Hematopoietic multipotent progenitor cell treated with erythropoietin and hydrocortisone succinate and interleukin-3 and kit ligand, for 4 days (in vitro differentiated cells): Measurements from ENCODE around the gene DHX16.
"Not testable (repeated sequence)": the region's sequence is repeated elsewhere in the genome, so short reads cannot be mapped to it uniquely, and the experiment has no call there.

ENCODE experiments used
- DNase-seq: peaks from one replicate; pipeline ENCODE4 v3.0.0-alpha.2; 2015

The DHX16 gene

GRCh38 chr6:30678964-30679726 is 6.3 kb upstream of the DHX16 start:
- DNase-seq, result peak; percentile 93

DNA sequence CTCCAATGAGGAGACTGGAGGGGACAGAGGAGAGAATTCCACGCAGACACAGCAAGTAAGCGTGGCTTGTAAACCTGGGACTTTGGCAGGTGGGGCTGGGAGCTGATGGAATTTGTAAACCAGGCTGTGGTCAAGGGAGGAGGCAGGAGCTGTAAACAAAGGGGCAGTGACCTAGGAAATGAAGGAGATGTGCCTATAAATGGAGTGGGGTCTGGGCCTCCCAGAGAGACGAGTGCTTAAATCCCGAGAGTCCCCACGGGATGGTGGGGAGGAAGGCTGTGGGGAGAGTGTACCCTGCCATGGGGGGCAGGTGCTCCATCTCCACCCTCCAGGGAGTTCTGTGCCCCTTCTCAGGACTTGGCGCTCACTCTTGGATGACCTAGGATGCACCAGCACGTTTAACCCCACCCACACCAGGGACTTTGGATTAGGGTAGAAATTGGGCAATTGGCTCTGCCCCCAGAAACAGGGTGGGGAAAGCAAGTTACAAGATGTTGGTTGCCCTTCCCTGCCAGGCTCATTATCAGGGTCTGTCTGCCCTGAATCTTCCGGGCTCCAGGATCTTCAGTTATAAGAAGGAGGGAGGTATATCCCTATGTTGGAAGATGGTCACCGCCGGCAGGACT is 4.0 kb upstream of the DHX16 start:
- no peak for DNase-seq

DNA sequence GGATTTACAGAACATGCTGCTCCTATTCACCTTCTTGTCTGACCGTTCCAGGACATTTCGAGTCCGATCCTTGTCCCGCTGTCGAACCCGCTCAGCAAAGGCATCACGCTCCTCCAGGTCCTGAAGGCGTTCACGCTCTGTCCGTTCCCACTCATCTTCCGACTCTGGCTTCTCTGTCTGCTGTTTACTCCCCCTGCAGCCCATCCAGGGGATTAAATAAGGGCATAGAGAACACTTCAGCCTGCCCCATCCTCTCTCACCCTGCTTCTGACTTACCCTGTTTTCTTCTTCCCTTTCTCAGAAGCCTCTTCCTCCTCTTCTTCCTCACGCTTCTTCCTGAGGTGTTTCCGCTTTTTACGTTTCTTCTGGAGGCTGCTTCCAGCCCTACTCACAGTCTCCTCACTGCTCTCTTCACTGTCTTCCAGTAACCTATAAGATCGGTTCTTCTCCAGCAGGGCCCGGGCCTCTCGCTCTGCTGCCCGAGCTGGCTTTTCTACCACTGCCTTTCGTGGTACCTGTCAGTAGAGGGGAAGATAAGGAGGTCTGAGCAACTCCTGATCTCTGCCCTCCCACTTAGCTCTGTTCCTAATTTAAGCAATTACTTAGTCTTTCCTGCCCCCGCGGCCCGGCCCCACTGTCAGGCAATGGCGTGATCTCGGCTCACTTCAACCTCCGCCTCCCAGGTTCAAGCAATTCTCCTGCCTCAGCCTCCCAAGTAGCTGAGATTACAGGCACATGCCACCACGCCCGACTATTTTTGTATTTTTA is 1.9 kb downstream of the DHX16 start:
- DNase-seq, result peak; percentile 51

DNA sequence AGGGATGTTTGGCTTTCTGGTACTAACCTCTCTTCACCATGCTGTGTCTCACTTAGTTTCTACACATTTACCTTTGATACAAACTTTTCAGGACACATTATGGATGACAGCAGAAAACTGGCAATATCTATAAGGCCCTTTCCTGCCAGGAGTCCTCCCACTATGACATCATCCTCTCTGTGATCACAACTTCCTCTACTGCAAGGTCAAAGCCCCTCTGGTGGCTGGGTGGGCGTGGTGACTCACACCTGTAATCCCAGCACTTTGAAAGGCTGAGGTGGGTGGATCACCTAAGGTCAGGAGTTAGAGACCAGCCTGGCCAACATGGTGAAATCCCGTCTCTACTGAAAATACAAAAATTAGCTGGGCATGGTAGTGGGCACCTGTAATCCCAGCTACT is 6.5 kb downstream of the DHX16 start:
- not testable (repeated sequence) for DNase-seq

DNA sequence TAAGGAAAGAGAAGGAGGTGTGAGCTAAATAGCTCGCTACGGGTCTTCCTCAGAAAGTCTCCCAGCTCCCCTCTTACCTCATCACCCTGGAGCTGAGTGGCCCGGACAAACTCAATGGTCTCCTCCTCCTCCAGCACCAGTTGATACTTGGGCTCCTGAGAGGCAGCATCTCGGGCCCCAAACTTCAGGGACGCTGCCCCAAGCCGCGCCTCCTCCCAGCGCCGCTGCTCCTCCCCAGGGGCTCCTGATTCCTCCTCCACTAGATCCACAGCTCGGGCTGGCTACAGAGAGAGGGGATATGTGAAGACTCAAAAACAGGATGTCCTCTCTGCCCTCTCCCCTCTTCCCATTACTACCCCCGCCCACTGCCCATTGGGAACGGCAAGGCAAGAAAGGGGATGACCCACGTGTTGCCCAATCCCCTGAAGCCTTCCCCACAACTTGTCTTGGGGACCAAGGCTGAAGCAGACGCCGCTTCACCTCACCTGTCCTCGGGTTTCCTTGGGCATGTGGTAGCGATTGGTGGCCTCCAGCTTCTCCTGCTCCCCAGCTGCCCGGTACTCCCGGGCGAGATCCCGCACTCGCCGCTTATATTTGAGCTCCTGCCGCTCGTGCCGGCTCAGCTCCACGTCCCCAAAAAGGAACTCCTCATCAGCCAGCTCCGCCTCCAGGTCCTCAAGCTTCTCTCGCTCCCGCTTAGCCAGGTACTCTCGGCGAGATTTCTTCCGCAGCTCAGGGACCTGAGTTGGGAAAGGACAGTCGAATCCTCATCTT is 7.6 kb downstream of the DHX16 start:
- no peak for DNase-seq

GRCh38 chr6:30657922-30658321 is 14.9 kb downstream of the DHX16 start:
- DNase-seq, result not testable (repeated sequence)

GRCh38 chr6:30657454-30657853 is 15.4 kb downstream of the DHX16 start:
- DNase-seq, result no peak

- DNase-seq, result peak; percentile 42
Measured at GRCh38 chr6:30656513-30656912, 16.3 kb downstream of the DHX16 start.

DNA sequence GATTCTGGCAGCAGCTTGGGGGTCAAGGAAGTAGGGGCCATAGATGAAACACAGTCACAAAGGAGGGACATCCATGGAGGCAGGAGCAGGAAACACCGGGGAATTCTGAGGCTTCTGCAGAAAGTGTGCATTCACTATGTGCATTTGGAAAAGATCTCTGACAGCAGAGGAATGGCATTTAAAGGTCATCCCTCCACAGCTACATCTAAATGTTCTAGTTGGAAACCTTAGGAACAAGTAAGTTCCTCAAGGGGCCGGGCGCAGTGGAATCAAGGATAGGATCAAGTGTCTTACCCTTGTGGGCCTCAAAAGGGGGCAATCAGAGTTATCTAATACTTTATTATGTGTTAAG is 17.1 kb downstream of the DHX16 start:
- no peak for DNase-seq

DNA sequence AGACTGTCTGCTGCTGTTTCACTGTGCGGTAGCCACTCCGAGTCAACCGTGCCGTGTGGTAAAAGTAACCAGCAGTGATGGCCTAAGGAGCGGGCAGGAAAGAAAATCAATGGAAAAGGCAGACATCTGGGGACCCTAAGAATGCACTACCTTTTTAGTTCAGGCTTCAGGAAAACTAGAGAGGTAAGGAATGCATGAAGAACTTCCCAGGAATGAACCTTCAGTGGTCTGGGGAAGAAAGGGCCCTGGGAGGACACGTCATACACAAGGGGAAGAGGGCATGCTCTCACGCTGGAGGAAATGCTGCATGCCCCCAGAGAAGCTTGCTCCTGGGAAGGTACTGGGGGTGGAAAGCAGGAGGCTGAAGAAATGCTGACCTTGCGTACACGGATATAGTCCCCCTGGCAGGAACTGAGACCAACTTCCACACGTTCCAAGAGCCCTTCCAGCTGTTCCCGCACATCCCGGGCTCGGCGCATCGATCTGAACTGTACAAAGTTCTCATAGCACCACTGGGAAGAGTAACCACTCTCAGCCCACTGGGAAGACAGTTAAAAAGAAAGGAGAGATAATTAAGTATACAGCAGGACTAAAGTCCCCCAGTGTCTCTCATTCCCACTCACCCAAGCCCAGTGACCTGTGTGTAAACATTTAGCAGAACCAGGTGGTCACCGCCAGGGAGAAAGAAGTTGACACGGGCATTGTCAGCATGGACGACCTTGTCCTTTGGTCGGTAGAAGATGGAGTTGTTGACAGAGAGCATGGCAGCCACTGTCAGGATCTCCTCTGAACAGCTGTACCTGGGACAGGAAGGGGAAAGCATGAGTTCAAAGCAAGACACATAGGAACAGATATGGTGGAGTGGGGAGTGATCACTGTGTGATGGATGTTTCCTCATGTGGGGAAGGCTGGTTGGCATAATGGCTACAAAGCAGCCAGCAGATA is 17.7 kb downstream of the DHX16 start:
- no peak for DNase-seq

DNA sequence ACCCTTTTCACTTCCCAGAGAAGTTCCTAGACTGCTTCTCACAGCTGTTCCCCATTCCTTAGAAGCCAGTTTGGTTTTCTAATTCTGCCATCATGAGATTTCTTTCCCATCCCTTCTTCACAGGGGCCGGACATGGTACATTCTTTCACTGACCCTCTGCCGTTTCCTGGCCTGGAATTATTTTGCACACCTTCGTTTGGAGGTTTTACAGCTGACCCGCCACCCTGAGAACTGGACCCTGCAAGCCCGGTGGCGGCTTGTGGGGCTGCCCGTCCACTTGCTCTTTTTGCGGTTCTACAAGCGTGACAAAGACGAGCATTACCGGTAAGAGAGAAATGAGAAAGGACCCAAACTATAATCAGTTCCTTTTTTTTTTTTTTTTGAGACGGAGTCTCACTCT is 21.7 kb downstream of the DHX16 start:
- no peak for DNase-seq

- DNase-seq, result peak; percentile 94
Measured at GRCh38 chr6:30647242-30648116, 25.3 kb downstream of the DHX16 start.

DNA sequence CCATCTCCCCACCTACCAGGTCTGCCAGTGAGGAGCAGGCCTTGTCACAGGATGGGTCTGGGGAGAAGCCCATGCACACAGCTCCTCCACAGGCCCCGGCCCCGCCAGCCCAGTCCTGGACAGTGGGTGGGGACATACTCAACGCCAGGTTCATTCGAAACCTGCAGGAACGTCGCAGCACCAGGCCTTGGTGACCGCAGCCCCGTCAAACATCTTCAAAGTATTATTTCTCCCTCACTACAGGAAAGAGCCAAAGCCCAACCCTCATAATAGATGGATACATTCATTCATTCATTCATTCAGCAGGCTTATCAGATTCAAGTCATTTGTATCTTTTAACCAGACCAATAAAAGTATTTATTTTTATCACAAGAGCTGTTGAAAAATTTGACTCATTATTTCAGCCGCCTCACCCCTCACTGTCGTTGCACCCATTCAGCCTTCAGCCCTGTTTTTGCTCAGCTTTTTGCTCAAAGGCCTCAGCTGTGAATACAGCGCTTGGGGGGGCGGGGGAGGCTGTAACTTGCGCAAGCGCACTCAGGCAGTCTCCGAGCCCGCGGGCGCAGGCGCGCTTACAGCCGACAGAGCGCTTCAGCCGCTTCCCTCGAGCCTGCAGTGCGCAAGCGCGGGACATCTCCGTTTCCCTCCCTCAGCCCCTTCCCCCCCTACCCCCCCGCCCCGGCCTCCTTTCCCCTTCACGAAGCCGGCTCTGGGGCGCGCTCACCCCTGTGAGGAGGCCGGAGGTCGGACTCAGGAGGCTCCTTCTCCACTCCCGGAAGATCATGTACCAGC is 26.2 kb downstream of the DHX16 start, which contains the start of gene C6orf136:
Gene C6orf136, plus strand, starts transcription at position 684 of the 792 bp plus-strand sequence. Its CDS starts 99 bp downstream, at position 783.
- peak; percentile 98 for DNase-seq

DNA sequence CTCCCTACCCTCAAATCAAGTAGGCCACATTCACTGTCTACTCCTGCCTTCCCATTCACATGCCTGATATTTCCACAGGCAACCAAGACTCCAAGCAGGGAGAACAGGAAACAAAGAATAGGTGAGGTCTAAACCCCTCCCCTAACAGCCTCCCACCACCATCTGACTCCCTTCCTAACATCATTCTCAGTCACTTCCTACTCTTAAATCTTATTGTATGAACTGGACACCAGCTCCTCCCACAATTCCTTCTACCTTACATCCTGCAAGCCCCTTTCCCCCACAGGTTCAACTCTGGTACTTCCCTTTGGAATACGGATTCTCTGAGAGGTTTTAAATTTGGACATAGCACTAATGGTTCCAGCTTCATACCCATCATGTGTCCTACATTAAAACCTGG is 26.8 kb downstream of the DHX16 start:
- no peak for DNase-seq

- DNase-seq, result no peak
Measured at GRCh38 chr6:30644769-30645168, 28.0 kb downstream of the DHX16 start.

GRCh38 chr6:30643656-30644055 is 29.1 kb downstream of the DHX16 start:
- DNase-seq, result no peak

DNA sequence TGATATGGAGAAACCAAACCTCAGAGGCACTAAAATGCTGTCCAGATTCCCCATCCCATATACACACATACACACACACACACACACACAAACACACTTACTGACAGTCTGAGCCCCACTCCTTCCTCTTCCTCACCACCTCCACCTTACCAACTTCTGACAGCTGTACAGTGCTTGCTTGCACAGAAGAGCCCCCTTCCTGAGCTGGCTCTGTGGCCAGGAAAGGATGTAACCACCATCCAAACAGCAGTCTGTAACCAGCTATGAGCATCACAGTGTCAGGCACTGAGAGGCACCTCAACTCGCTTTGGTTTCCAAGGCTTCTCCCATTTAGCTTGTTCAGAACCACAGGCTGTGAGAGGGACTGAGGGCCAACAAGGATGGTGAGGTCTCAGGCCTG is 31.8 kb downstream of the DHX16 start:
- peak; percentile 28 for DNase-seq

DNA sequence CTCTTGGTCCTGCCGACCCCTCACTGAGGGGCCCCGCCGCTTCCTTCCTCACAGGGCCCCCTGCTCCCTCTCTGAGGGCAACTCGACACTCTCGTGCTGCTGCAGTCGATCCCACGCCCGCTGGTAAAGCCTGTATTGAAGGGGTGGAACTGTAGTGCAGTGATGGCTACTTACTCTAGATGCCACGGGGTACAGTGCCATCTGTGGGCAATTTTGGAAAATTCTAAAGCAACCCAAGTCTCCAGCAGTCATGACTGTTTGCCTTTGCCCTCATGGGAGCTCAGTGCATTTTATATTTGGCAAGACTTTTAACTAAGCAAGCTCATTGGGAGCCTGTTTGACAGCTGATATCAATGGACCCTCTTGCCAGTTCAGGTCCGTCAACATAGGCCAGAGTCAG is 32.3 kb downstream of the DHX16 start:
- peak; percentile 68 for DNase-seq

GRCh38 chr6:30635834-30636233 is 37.0 kb downstream of the DHX16 start:
- no peak for DNase-seq
